HEK293 (cell line): ENCODE results near the gene SLC2A9.

Experiments
- CTCF ChIA-PET: fragments of 350-600 bp; formaldehyde crosslinking; extraction: SDS; loops from one replicate; lab custom pipeline; 2021; ENCODE audit warnings: antibody characterized with exemption; lab: Yijun Ruan, JAX
- POLR2A ChIA-PET: fragments of 300-600 bp; formaldehyde crosslinking; extraction: SDS; loops from one replicate; lab custom pipeline; 2020; ENCODE audit warnings: antibody characterized with exemption, inconsistent platforms; lab: Yijun Ruan, JAX
- H3K27ac ChIP-seq: fragments of 200-500 bp; sonication (Bioruptor generic); 2 replicates; pipeline ENCODE4 v1.5.1; 2014; ENCODE audit warnings: low read depth, low read length, control low read depth, inconsistent platforms; ENCODE audit errors: extremely low read depth
- H3K36me3 ChIP-seq, 2 experiments: fragments of 200-500 bp in 1 of 2; sonication (Bioruptor generic) in 1 of 2; 1 replicate in 1 of 2; 2 replicates in 1 of 2; pipeline ENCODE4 v1.5.1; 2014 to 2017; ENCODE audit warnings: inconsistent platforms in 2 of 2, low read length in 2 of 2; ENCODE audit not compliant: control insufficient read depth in 2 of 2, insufficient read depth in 1 of 2
- H3K4me1 ChIP-seq: fragments of 200-500 bp; sonication (Bioruptor generic); 2 replicates; pipeline ENCODE4 v1.5.1; 2014; ENCODE audit warnings: mild to moderate bottlenecking, low read length, inconsistent platforms; ENCODE audit not compliant: control insufficient read depth, insufficient read depth
- H3K4me3 ChIP-seq: 2 replicates; pipeline ENCODE4 v1.5.1; 2011; ENCODE audit warnings: low read depth, mild to moderate bottlenecking, control low read depth, low read length, moderate library complexity
- H3K9me3 ChIP-seq: fragments of 200-500 bp; sonication (Bioruptor generic); 2 replicates; pipeline ENCODE4 v1.5.1; 2014; ENCODE audit warnings: low read depth, low read length, inconsistent platforms; ENCODE audit not compliant: control insufficient read depth, insufficient read depth
- KLF16 ChIP-seq: fragments of 450-650 bp; formaldehyde crosslinking; IDR thresholded peaks from 2 replicates; pipeline ENCODE4 v1.5.1; 2017; ENCODE audit warnings: missing biosample characterization, missing genetic modification characterization
- KLF9 ChIP-seq: fragments of 450-650 bp; formaldehyde crosslinking; IDR thresholded peaks from 2 replicates; pipeline ENCODE4 v1.5.1; 2016; ENCODE audit warnings: missing biosample characterization, missing genetic modification characterization, low read depth
- MYNN ChIP-seq: fragments of 450-650 bp; formaldehyde crosslinking; IDR thresholded peaks from 2 replicates; pipeline ENCODE4 v1.5.1; 2016; ENCODE audit warnings: missing biosample characterization, missing genetic modification characterization, borderline replicate concordance
- OVOL3 ChIP-seq: fragments of 450-650 bp; formaldehyde crosslinking; IDR thresholded peaks from 2 replicates; pipeline ENCODE4 v1.5.1; 2016; ENCODE audit warnings: missing biosample characterization, missing genetic modification characterization
- SALL2 ChIP-seq: fragments of 450-650 bp; formaldehyde crosslinking; IDR thresholded peaks from 2 replicates; pipeline ENCODE4 v1.5.0; 2017; ENCODE audit warnings: missing biosample characterization, mild to moderate bottlenecking, missing genetic modification characterization, borderline replicate concordance
- SP2 ChIP-seq: fragments of 450-650 bp; formaldehyde crosslinking; IDR thresholded peaks from 2 replicates; pipeline ENCODE4 v1.5.1; 2016; ENCODE audit warnings: missing biosample characterization, missing genetic modification characterization
- ZBTB11 ChIP-seq: fragments of 450-650 bp; formaldehyde crosslinking; conservative IDR thresholded peaks from 2 replicates; pipeline ENCODE4 v1.5.1; 2016; ENCODE audit warnings: low read depth, missing biosample characterization, missing genetic modification characterization
- ZBTB17 ChIP-seq: fragments of 450-650 bp; formaldehyde crosslinking; IDR thresholded peaks from 2 replicates; pipeline ENCODE4 v1.5.1; 2016; ENCODE audit warnings: missing biosample characterization, missing genetic modification characterization
- ZBTB21 ChIP-seq: fragments of 450-650 bp; formaldehyde crosslinking; IDR thresholded peaks from 2 replicates; pipeline ENCODE4 v1.5.1; 2017; ENCODE audit warnings: missing biosample characterization, missing genetic modification characterization
- ZFHX2 ChIP-seq: fragments of 450-650 bp; formaldehyde crosslinking; conservative IDR thresholded peaks from 2 replicates; pipeline ENCODE4 v1.5.1; 2016; ENCODE audit warnings: missing biosample characterization, missing genetic modification characterization
- ZFP37 ChIP-seq: fragments of 450-650 bp; formaldehyde crosslinking; IDR thresholded peaks from 2 replicates; pipeline ENCODE4 v1.5.1; 2016; ENCODE audit warnings: missing biosample characterization, missing genetic modification characterization
- ZNF10 ChIP-seq: fragments of 450-650 bp; formaldehyde crosslinking; IDR thresholded peaks from 2 replicates; pipeline ENCODE4 v1.5.1; 2017; ENCODE audit warnings: missing biosample characterization, missing genetic modification characterization
- ZNF112 ChIP-seq: fragments of 450-650 bp; formaldehyde crosslinking; IDR thresholded peaks from 2 replicates; pipeline ENCODE4 v1.5.0; 2017; ENCODE audit warnings: missing biosample characterization, missing genetic modification characterization
- ZNF138 ChIP-seq: fragments of 450-650 bp; formaldehyde crosslinking; IDR thresholded peaks from 2 replicates; pipeline ENCODE4 v1.5.1; 2016; ENCODE audit warnings: missing biosample characterization, missing genetic modification characterization, borderline replicate concordance
- ZNF24 ChIP-seq: fragments of 450-650 bp; formaldehyde crosslinking; IDR thresholded peaks from 2 replicates; pipeline ENCODE4 v1.5.1; 2016; ENCODE audit warnings: missing biosample characterization, missing genetic modification characterization
- ZNF292 ChIP-seq: fragments of 450-650 bp; formaldehyde crosslinking; IDR thresholded peaks from 2 replicates; pipeline ENCODE4 v1.5.1; 2016; ENCODE audit warnings: low read depth, missing biosample characterization, missing genetic modification characterization, borderline replicate concordance
- ZNF423 ChIP-seq: fragments of 450-650 bp; formaldehyde crosslinking; IDR thresholded peaks from 2 replicates; pipeline ENCODE4 v1.5.1; 2016; ENCODE audit warnings: missing biosample characterization, missing genetic modification characterization
- ZNF555 ChIP-seq: fragments of 450-650 bp; formaldehyde crosslinking; conservative IDR thresholded peaks from 2 replicates; pipeline ENCODE4 v1.5.1; 2017; ENCODE audit warnings: missing biosample characterization, mild to moderate bottlenecking, missing genetic modification characterization, inconsistent platforms
- ZNF558 ChIP-seq: fragments of 450-650 bp; formaldehyde crosslinking; IDR thresholded peaks from 2 replicates; pipeline ENCODE4 v1.5.1; 2016; ENCODE audit warnings: missing biosample characterization, missing genetic modification characterization
- ZNF623 ChIP-seq: fragments of 450-650 bp; formaldehyde crosslinking; IDR thresholded peaks from 2 replicates; pipeline ENCODE4 v1.5.1; 2016; ENCODE audit warnings: missing biosample characterization, missing genetic modification characterization
- ZNF629 ChIP-seq: fragments of 450-650 bp; formaldehyde crosslinking; IDR thresholded peaks from 2 replicates; pipeline ENCODE4 v1.5.1; 2017; ENCODE audit warnings: missing biosample characterization, missing genetic modification characterization
- ZNF658 ChIP-seq: fragments of 450-650 bp; formaldehyde crosslinking; IDR thresholded peaks from 2 replicates; pipeline ENCODE4; 2016; ENCODE audit warnings: missing biosample characterization, missing genetic modification characterization
- ZNF670 ChIP-seq: fragments of 450-650 bp; formaldehyde crosslinking; IDR thresholded peaks from 2 replicates; pipeline ENCODE4 v1.5.1; 2016; ENCODE audit warnings: missing biosample characterization, missing genetic modification characterization, low read depth
- ZNF701 ChIP-seq: fragments of 450-650 bp; formaldehyde crosslinking; IDR thresholded peaks from 2 replicates; pipeline ENCODE4 v1.5.1; 2016; ENCODE audit warnings: missing biosample characterization, missing genetic modification characterization
- ZNF777 ChIP-seq: fragments of 450-650 bp; formaldehyde crosslinking; IDR thresholded peaks from 2 replicates; pipeline ENCODE4 v1.5.1; 2017; ENCODE audit warnings: missing biosample characterization, missing genetic modification characterization, borderline replicate concordance
- ZNF785 ChIP-seq: fragments of 450-650 bp; formaldehyde crosslinking; IDR thresholded peaks from 2 replicates; pipeline ENCODE4 v1.5.1; 2016; ENCODE audit warnings: missing biosample characterization, missing genetic modification characterization

Gene SLC2A9

GRCh38 chr4:10033191-10033881, 12.0 kb upstream of the SLC2A9 start (continued):
- TF ChIP-seq KLF16 (tag by site-specific recombination) (no peak), ZNF629 (no peak), ZNF292 (no peak)

GRCh38 chr4:10032625-10033024, 11.3 kb upstream of the SLC2A9 start:
- H3K36me3 ChIP-seq, result no peaks in the 10 kb centered on the region
- POLR2A ChIA-PET, result interaction anchor here (1.0 kb wide), 1 partner anchor 84 kb away, joined by 3 read pairs; the partner anchor contains the start of gene WDR1
- no peak overlapping the region for H3K27ac ChIP-seq
- CTCF ChIA-PET, result interaction anchor here (2.6 kb wide), 1 partner anchor 13 kb away, joined by 12 read pairs; no protein-coding TSS in a partner anchor
- H3K4me1 ChIP-seq, result no peaks in the 10 kb centered on the region; the same call in 1 of the 2 replicates
- no peak overlapping the region for H3K4me3 ChIP-seq
- TF ChIP-seq MYNN (tag by site-specific recombination) (no peak), ZNF785 (tag by site-specific recombination) (no peak), ZFP37 (tag by site-specific recombination) (no peak), ZNF629 (0 out of 2 replicates have a peak, but pooled peaks have one; percentile 27)
- TF ChIP-seq, all 188 proteins: peak for 1
- H3K9me3 ChIP-seq, result no peaks in the 10 kb centered on the region

GRCh38 chr4:10031668-10032590, 10.6 kb upstream of the SLC2A9 start:
- no peak for TF ChIP-seq KLF9 (tag by site-specific recombination)
- no peak for TF ChIP-seq ZNF777 (tag by site-specific recombination)
- no peak for TF ChIP-seq ZNF555 (tag by site-specific recombination)
- TF ChIP-seq SALL2, result no peak
- no peak for TF ChIP-seq ZNF423 (tag by site-specific recombination)
- no peak for TF ChIP-seq ZNF112 (tag by site-specific recombination)
- TF ChIP-seq ZBTB17 (tag by site-specific recombination), result no peak
- no peak for TF ChIP-seq ZNF10
- TF ChIP-seq ZNF138, result no peak
- TF ChIP-seq SP2 (tag by site-specific recombination), result no peak
- no peak for TF ChIP-seq ZNF701 (tag by site-specific recombination)
- TF ChIP-seq ZNF558, result no peak
- TF ChIP-seq, all 188 proteins: peak for 0
- no peaks in the 10 kb centered on the region for H3K9me3 ChIP-seq
- POLR2A ChIA-PET, result no interaction called here
- H3K4me1 ChIP-seq, result no peaks in the 10 kb centered on the region; the same call in 1 of the 2 replicates
- no peak overlapping the region for H3K4me3 ChIP-seq
- H3K36me3 ChIP-seq, result no peaks in the 10 kb centered on the region
- H3K27ac ChIP-seq, result no peak overlapping the region
- CTCF ChIA-PET, result interaction anchor here (0.7 to 2.6 kb wide), 4 partner anchors 12 to 269 kb away, joined by 3 to 12 read pairs (median 6); no protein-coding TSS in a partner anchor

- Histone ChIP-seq H3K9me3 (no peaks in the 10 kb centered on the region), H3K36me3 (no peaks in the 10 kb centered on the region), H3K4me3 (no peak overlapping the region), H3K4me1 (no peaks in the 10 kb centered on the region; the same call in 1 of the 2 replicates), H3K27ac (no peak overlapping the region)
- ChIA-PET CTCF (interaction anchor here (1.1 to 2.6 kb wide), 3 partner anchors 12 to 268 kb away, joined by 3 to 12 read pairs (median 9); no protein-coding TSS in a partner anchor), POLR2A (no interaction called here)
- TF ChIP-seq ZNF10, result no peak
- no peak for TF ChIP-seq ZNF670 (tag by site-specific recombination)
- no peak for TF ChIP-seq ZBTB21 (tag by site-specific recombination)
- no peak for TF ChIP-seq ZBTB11 (tag by site-specific recombination)
- TF ChIP-seq ZNF623 (tag by site-specific recombination), result no peak
- TF ChIP-seq OVOL3, result no peak
- no peak for TF ChIP-seq ZFHX2 (tag by site-specific recombination)
- no peak for TF ChIP-seq ZNF24 (tag by site-specific recombination)
- TF ChIP-seq ZNF658 (tag by site-specific recombination), result no peak
These were observed 9.8 kb upstream of the SLC2A9 start for GRCh38 chr4:10030972-10031667.
